Left hindlimb (tissue), 1 donor: Measurements from ENCODE around the gene MCM5.
A peak's percentile ranks its signal among the peaks of the same experiment; 100 is the strongest.
"Not testable (repeated sequence)": the region's sequence is repeated elsewhere in the genome, so short reads cannot be mapped to it uniquely, and the experiment has no call there.

Experiments used
- DNase-seq: peaks from one replicate; pipeline ENCODE4 v3.0.0-alpha.2; 2018

Gene MCM5

GRCh38 chr22:35399678-35400500, at the start of gene MCM5:
MCM5 (plus strand) TSS chr22:35400140; CDS start chr22:35400439, 299 bp downstream.
- DNase-seq, result peak; percentile 98

GRCh38 chr22:35350539-35351503, 49.1 kb upstream of the MCM5 start:
- peak; percentile 95 for DNase-seq

GRCh38 chr22:35352214-35353111, 47.5 kb upstream of the MCM5 start:
- DNase-seq, result no peak

GRCh38 chr22:35353318-35353717, 46.6 kb upstream of the MCM5 start:
- no peak for DNase-seq

GRCh38 chr22:35354068-35354467, 45.9 kb upstream of the MCM5 start:
- no peak for DNase-seq

GRCh38 chr22:35357883-35358621, 41.9 kb upstream of the MCM5 start:
- DNase-seq, result no peak

- no peak for DNase-seq
Observed at GRCh38 chr22:35359380-35360065, 40.4 kb upstream of the MCM5 start.

- no peak for DNase-seq
Observed at GRCh38 chr22:35361001-35361558, 38.9 kb upstream of the MCM5 start.

- DNase-seq, result no peak
Observed at GRCh38 chr22:35363566-35364086, 36.3 kb upstream of the MCM5 start.

GRCh38 chr22:35364230-35364629, 35.7 kb upstream of the MCM5 start:
- DNase-seq, result not testable (repeated sequence)

GRCh38 chr22:35367331-35367886, 32.5 kb upstream of the MCM5 start:
- no peak for DNase-seq

- DNase-seq, result no peak
Observed at GRCh38 chr22:35368386-35368785, 31.6 kb upstream of the MCM5 start.

- no peak for DNase-seq
Observed at GRCh38 chr22:35369996-35370395, 29.9 kb upstream of the MCM5 start.

GRCh38 chr22:35373781-35374180, 26.2 kb upstream of the MCM5 start:
- DNase-seq, result no peak

GRCh38 chr22:35375031-35375430, 24.9 kb upstream of the MCM5 start:
- DNase-seq, result no peak

GRCh38 chr22:35375526-35375925, 24.4 kb upstream of the MCM5 start:
- no peak for DNase-seq

GRCh38 chr22:35376728-35377472, 23.0 kb upstream of the MCM5 start:
- DNase-seq, result peak; percentile 90

GRCh38 chr22:35377735-35378134, 22.2 kb upstream of the MCM5 start:
- no peak for DNase-seq

- no peak for DNase-seq
Observed at GRCh38 chr22:35378621-35379020, 21.3 kb upstream of the MCM5 start.
